GM21717 (cell line): ENCODE results near the gene BMP8A.
"Not testable (repeated sequence)": the region's sequence is repeated elsewhere in the genome, so short reads cannot be mapped to it uniquely, and the experiment has no call there.

Source experiments
- ATAC-seq: cut with Tn5 transposase; IDR thresholded peaks from one replicate; pipeline ENCODE4 v1.9.1; 2021; ENCODE audit warnings: mild to moderate bottlenecking, moderate library complexity; ENCODE audit not compliant: unreplicated experiment

Gene BMP8A

GRCh38 chr1:39504436-39504835, 13.0 kb downstream of the BMP8A start:
- ATAC-seq = not testable (repeated sequence)

- no peak for ATAC-seq
These were observed 13.9 kb downstream of the BMP8A start for GRCh38 chr1:39505289-39505688.

- ATAC-seq = no peak
These were observed 15.9 kb downstream of the BMP8A start for GRCh38 chr1:39507230-39507928.

- no peak for ATAC-seq
These were observed 16.8 kb downstream of the BMP8A start for GRCh38 chr1:39508266-39508665.

- ATAC-seq = peak; percentile 20
These were observed 17.4 kb downstream of the BMP8A start for GRCh38 chr1:39508857-39509305.

GRCh38 chr1:39509360-39510009, 18.0 kb downstream of the BMP8A start:
- ATAC-seq = peak; percentile 56

- not testable (repeated sequence) for ATAC-seq
These were observed 19.2 kb downstream of the BMP8A start for GRCh38 chr1:39510570-39511186.

- ATAC-seq = not testable (repeated sequence)
These were observed 20.0 kb downstream of the BMP8A start for GRCh38 chr1:39511477-39511876.

GRCh38 chr1:39512234-39512847, 20.9 kb downstream of the BMP8A start:
- ATAC-seq = not testable (repeated sequence)

GRCh38 chr1:39514710-39515124, 23.3 kb downstream of the BMP8A start:
- ATAC-seq = not testable (repeated sequence)

GRCh38 chr1:39515131-39516086, 24.0 kb downstream of the BMP8A start:
- ATAC-seq = not testable (repeated sequence)

GRCh38 chr1:39516841-39517240, 25.4 kb downstream of the BMP8A start:
- ATAC-seq = not testable (repeated sequence)

GRCh38 chr1:39517936-39518335, 26.5 kb downstream of the BMP8A start:
- ATAC-seq = not testable (repeated sequence)

- not testable (repeated sequence) for ATAC-seq
These were observed 27.9 kb downstream of the BMP8A start for GRCh38 chr1:39519376-39519775.

GRCh38 chr1:39522221-39522620, 30.8 kb downstream of the BMP8A start:
- ATAC-seq = not testable (repeated sequence)

- ATAC-seq = no peak
These were observed 31.5 kb downstream of the BMP8A start for GRCh38 chr1:39522661-39523567.

GRCh38 chr1:39524171-39524570, 32.7 kb downstream of the BMP8A start:
- no peak for ATAC-seq

- no peak for ATAC-seq
These were observed 33.3 kb downstream of the BMP8A start for GRCh38 chr1:39524591-39525365.
